HEK293 (cell line): ENCODE data around the gene CUL9.

Experiments
- BCL11B ChIP-seq: fragments of 450-650 bp; formaldehyde crosslinking; IDR thresholded peaks from 2 replicates; pipeline ENCODE4 v1.5.1; 2016; ENCODE audit warnings: low read depth, missing biosample characterization, missing genetic modification characterization
- IKZF3 ChIP-seq: fragments of 450-650 bp; IDR thresholded peaks from 2 replicates; pipeline ENCODE4 v1.5.0; 2018; ENCODE audit warnings: missing biosample characterization, mild to moderate bottlenecking, missing genetic modification characterization, moderate library complexity
- KLF10 ChIP-seq: fragments of 450-650 bp; IDR thresholded peaks from 2 replicates; pipeline ENCODE4 v1.5.1; 2018; ENCODE audit warnings: missing biosample characterization, mild to moderate bottlenecking, missing genetic modification characterization
- KLF9 ChIP-seq: fragments of 450-650 bp; formaldehyde crosslinking; IDR thresholded peaks from 2 replicates; pipeline ENCODE4 v1.5.1; 2016; ENCODE audit warnings: missing biosample characterization, missing genetic modification characterization, low read depth
- PBX3 ChIP-seq: sonication (generic); formaldehyde crosslinking; IDR thresholded peaks from 2 replicates; pipeline ENCODE4 v1.8.1; 2022; ENCODE audit warnings: mild to moderate bottlenecking, moderate library complexity, missing genetic modification reagents
- SETDB1 ChIP-seq: IDR thresholded peaks from one replicate; pipeline ENCODE4 v1.6.1; 2017; ENCODE audit warnings: mild to moderate bottlenecking, low read length, moderate library complexity, mixed read lengths; ENCODE audit not compliant: insufficient read length
- ZBTB17 ChIP-seq: fragments of 450-650 bp; formaldehyde crosslinking; IDR thresholded peaks from 2 replicates; pipeline ENCODE4 v1.5.1; 2016; ENCODE audit warnings: missing biosample characterization, missing genetic modification characterization
- ZBTB20 ChIP-seq: fragments of 450-650 bp; formaldehyde crosslinking; IDR thresholded peaks from 2 replicates; pipeline ENCODE4 v1.5.1; 2016; ENCODE audit warnings: missing biosample characterization, missing genetic modification characterization
- ZBTB49 ChIP-seq: fragments of 450-650 bp; formaldehyde crosslinking; IDR thresholded peaks from 2 replicates; pipeline ENCODE4 v1.5.1; 2016; ENCODE audit warnings: missing biosample characterization, missing genetic modification characterization, low read depth
- ZEB2 ChIP-seq: fragments of 450-650 bp; formaldehyde crosslinking; IDR thresholded peaks from 2 replicates; pipeline ENCODE4 v1.5.1; 2016; ENCODE audit warnings: missing biosample characterization, missing genetic modification characterization
- ZNF155 ChIP-seq: fragments of 450-650 bp; formaldehyde crosslinking; IDR thresholded peaks from 2 replicates; pipeline ENCODE4 v1.5.1; 2016; ENCODE audit warnings: missing biosample characterization, missing genetic modification characterization
- ZNF157 ChIP-seq: fragments of 450-650 bp; formaldehyde crosslinking; IDR thresholded peaks from 2 replicates; pipeline ENCODE4 v1.5.1; 2016; ENCODE audit warnings: missing biosample characterization, missing genetic modification characterization
- ZNF175 ChIP-seq: fragments of 450-650 bp; formaldehyde crosslinking; IDR thresholded peaks from 2 replicates; pipeline ENCODE4 v1.5.1; 2016; ENCODE audit warnings: missing biosample characterization, missing genetic modification characterization
- ZNF184 ChIP-seq: fragments of 450-650 bp; IDR thresholded peaks from 2 replicates; pipeline ENCODE4 v1.5.1; 2018; ENCODE audit warnings: missing biosample characterization, mild to moderate bottlenecking, missing genetic modification characterization
- ZNF24 ChIP-seq: fragments of 450-650 bp; formaldehyde crosslinking; IDR thresholded peaks from 2 replicates; pipeline ENCODE4 v1.5.1; 2016; ENCODE audit warnings: missing biosample characterization, missing genetic modification characterization
- ZNF248 ChIP-seq: fragments of 450-650 bp; formaldehyde crosslinking; IDR thresholded peaks from 2 replicates; pipeline ENCODE4 v1.5.1; 2017; ENCODE audit warnings: missing biosample characterization, missing genetic modification characterization
- ZNF341 ChIP-seq: fragments of 450-650 bp; formaldehyde crosslinking; IDR thresholded peaks from 2 replicates; pipeline ENCODE4; 2016; ENCODE audit warnings: low read depth, missing biosample characterization, missing genetic modification characterization
- ZNF366 ChIP-seq: fragments of 450-650 bp; formaldehyde crosslinking; conservative IDR thresholded peaks from 2 replicates; pipeline ENCODE4 v1.5.1; 2016; ENCODE audit warnings: missing biosample characterization, missing genetic modification characterization
- ZNF580 ChIP-seq: fragments of 450-650 bp; formaldehyde crosslinking; IDR thresholded peaks from 2 replicates; pipeline ENCODE4 v1.5.1; 2016; ENCODE audit warnings: missing biosample characterization, missing genetic modification characterization
- ZNF707 ChIP-seq: fragments of 450-650 bp; formaldehyde crosslinking; IDR thresholded peaks from 2 replicates; pipeline ENCODE4 v1.5.1; 2016; ENCODE audit warnings: missing biosample characterization, missing genetic modification characterization
- ZNF792 ChIP-seq: fragments of 450-650 bp; formaldehyde crosslinking; IDR thresholded peaks from 2 replicates; pipeline ENCODE4 v1.5.1; 2016; ENCODE audit warnings: missing biosample characterization, missing genetic modification characterization
- ZSCAN16 ChIP-seq: fragments of 450-650 bp; formaldehyde crosslinking; IDR thresholded peaks from 2 replicates; pipeline ENCODE4 v1.5.1; 2016; ENCODE audit warnings: missing biosample characterization, missing genetic modification characterization
- ZSCAN30 ChIP-seq: fragments of 450-650 bp; IDR thresholded peaks from 2 replicates; pipeline ENCODE4 v1.5.1; 2018; ENCODE audit warnings: missing biosample characterization, mild to moderate bottlenecking, missing genetic modification characterization, moderate library complexity
- TF ChIP-seq, protein P1 (sequence below): fragments of 450-650 bp; formaldehyde crosslinking; IDR thresholded peaks from 2 replicates; pipeline ENCODE4 v1.5.1; 2016; ENCODE audit warnings: missing biosample characterization, missing genetic modification characterization
- TF ChIP-seq, protein P2 (sequence below): fragments of 450-650 bp; formaldehyde crosslinking; IDR thresholded peaks from 2 replicates; pipeline ENCODE4 v1.5.1; 2016; ENCODE audit warnings: missing biosample characterization, missing genetic modification characterization
- TF ChIP-seq, protein P3 (sequence below): fragments of 450-650 bp; formaldehyde crosslinking; IDR thresholded peaks from 2 replicates; pipeline ENCODE4 v1.5.1; 2016; ENCODE audit warnings: missing biosample characterization, missing genetic modification characterization
- TF ChIP-seq, protein P4 (sequence below): fragments of 450-650 bp; formaldehyde crosslinking; IDR thresholded peaks from 2 replicates; pipeline ENCODE4 v1.5.1; 2016; ENCODE audit warnings: missing biosample characterization, missing genetic modification characterization

The CUL9 gene

DNA sequence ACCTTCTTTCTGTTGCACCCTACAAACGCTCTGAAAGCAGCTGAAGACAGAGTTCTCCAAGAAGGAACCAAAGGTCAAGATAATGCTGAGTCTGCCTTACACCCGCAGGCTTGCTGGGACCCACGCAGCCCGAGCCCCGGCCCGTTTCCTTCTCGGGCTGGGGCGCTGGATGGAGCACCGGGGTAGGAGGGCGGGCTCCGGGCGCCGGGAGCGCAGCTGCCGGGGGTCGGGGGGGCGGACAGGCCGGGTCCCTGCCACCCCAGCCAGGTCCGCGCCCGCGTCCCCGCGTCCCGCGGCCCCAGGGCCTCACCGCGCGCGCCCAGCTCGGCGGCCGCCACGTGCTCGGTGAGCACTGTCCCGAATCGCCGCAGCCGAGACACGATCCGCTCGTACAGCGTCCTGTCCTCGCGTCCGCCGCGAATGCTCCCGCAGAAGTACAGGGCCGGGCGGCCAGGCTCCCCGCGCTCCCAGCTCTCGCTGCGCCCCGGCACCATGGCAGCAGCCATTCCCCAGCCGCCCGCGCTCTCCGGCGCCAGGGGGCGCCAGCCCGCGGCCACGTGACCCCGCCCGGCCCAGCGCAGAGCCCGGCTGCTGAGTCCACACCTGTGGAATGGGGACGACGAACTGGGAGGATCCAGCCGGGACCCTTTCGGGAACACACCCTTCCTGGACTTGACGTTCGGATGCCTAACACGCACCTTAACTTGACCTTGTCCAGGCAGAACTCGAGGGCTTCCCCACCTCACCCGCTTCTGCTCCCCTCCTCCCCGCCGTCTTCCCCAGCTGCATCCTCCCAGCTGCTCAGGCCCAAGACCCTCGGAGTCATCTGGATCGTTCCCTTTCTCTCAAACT lies 47.2 kb downstream of the CUL9 start, which contains the start of gene DNPH1 (continued):
- TF ChIP-seq, protein P1, sequence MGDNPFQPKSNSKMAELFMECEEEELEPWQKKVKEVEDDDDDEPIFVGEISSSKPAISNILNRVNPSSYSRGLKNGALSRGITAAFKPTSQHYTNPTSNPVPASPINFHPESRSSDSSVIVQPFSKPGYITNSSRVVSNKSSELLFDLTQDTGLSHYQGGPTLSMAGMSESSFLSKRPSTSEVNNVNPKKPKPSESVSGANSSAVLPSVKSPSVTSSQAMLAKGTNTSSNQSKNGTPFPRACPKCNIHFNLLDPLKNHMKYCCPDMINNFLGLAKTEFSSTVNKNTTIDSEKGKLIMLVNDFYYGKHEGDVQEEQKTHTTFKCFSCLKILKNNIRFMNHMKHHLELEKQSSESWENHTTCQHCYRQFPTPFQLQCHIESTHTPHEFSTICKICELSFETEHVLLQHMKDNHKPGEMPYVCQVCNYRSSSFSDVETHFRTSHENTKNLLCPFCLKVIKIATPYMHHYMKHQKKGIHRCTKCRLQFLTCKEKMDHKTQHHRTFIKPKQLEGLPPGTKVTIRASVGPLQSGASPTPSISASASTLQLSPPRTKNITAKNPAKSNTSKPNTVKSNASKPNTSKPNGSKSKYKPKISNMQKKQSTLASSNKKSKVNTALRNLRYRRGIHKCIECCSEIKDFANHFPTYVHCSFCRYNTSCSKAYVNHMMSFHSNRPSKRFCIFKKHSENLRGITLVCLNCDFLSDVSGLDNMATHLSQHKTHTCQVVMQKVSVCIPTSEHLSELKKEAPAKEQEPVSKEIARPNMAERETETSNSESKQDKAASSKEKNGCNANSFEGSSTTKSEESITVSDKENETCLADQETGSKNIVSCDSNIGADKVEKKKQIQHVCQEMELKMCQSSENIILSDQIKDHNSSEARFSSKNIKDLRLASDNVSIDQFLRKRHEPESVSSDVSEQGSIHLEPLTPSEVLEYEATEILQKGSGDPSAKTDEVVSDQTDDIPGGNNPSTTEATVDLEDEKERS: no peak
- peak; percentile 66 for TF ChIP-seq ZEB2 (tag by site-specific recombination)
- no peak for TF ChIP-seq ZNF157 (tag by site-specific recombination)
- TF ChIP-seq BCL11B: peak; percentile 58; the same call in 1 of the 2 replicates
- no peak for TF ChIP-seq ZBTB49 (tag by site-specific recombination)
- TF ChIP-seq ZNF707 (tag by site-specific recombination): no peak
- no peak for TF ChIP-seq ZNF580 (tag by site-specific recombination)
- TF ChIP-seq ZNF248 (tag by site-specific recombination): no peak
- no peak for TF ChIP-seq ZSCAN16 (tag by site-specific recombination)
- no peak for TF ChIP-seq ZNF175 (tag by site-specific recombination)
- peak; percentile 98 for TF ChIP-seq ZSCAN30
- TF ChIP-seq, protein P2, sequence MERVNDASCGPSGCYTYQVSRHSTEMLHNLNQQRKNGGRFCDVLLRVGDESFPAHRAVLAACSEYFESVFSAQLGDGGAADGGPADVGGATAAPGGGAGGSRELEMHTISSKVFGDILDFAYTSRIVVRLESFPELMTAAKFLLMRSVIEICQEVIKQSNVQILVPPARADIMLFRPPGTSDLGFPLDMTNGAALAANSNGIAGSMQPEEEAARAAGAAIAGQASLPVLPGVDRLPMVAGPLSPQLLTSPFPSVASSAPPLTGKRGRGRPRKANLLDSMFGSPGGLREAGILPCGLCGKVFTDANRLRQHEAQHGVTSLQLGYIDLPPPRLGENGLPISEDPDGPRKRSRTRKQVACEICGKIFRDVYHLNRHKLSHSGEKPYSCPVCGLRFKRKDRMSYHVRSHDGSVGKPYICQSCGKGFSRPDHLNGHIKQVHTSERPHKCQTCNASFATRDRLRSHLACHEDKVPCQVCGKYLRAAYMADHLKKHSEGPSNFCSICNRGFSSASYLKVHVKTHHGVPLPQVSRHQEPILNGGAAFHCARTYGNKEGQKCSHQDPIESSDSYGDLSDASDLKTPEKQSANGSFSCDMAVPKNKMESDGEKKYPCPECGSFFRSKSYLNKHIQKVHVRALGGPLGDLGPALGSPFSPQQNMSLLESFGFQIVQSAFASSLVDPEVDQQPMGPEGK: no peak; the same call in 1 of the 2 replicates
- peak; percentile 66; the same call in 1 of the 2 replicates for TF ChIP-seq KLF10
- TF ChIP-seq, protein P3, sequence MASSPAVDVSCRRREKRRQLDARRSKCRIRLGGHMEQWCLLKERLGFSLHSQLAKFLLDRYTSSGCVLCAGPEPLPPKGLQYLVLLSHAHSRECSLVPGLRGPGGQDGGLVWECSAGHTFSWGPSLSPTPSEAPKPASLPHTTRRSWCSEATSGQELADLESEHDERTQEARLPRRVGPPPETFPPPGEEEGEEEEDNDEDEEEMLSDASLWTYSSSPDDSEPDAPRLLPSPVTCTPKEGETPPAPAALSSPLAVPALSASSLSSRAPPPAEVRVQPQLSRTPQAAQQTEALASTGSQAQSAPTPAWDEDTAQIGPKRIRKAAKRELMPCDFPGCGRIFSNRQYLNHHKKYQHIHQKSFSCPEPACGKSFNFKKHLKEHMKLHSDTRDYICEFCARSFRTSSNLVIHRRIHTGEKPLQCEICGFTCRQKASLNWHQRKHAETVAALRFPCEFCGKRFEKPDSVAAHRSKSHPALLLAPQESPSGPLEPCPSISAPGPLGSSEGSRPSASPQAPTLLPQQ (tag by site-specific recombination): peak; percentile 49; the same call in 1 of the 2 replicates
- TF ChIP-seq, protein P4, sequence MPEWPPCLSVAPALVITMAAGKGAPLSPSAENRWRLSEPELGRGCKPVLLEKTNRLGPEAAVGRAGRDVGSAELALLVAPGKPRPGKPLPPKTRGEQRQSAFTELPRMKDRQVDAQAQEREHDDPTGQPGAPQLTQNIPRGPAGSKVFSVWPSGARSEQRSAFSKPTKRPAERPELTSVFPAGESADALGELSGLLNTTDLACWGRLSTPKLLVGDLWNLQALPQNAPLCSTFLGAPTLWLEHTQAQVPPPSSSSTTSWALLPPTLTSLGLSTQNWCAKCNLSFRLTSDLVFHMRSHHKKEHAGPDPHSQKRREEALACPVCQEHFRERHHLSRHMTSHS (tag by site-specific recombination): no peak
- TF ChIP-seq ZNF24 (tag by site-specific recombination): no peak
- peak; percentile 66; the same call in 1 of the 2 replicates for TF ChIP-seq PBX3 (CRISPR knock-in tag)
- TF ChIP-seq ZNF184 (tag by site-specific recombination): peak; percentile 67; the same call in 1 of the 2 replicates
- TF ChIP-seq ZNF341 (tag by site-specific recombination): no peak
- TF ChIP-seq ZNF366 (tag by site-specific recombination): no peak
- TF ChIP-seq IKZF3 (tag by site-specific recombination): peak; percentile 92
- no peak for TF ChIP-seq ZNF155 (tag by site-specific recombination)
- TF ChIP-seq ZBTB17 (tag by site-specific recombination): peak; percentile 46
- TF ChIP-seq ZNF792 (tag by site-specific recombination): no peak
- TF ChIP-seq KLF9 (tag by site-specific recombination): peak; percentile 38
- peak; percentile 49; the same call in 1 of the 2 replicates for TF ChIP-seq ZBTB20 (tag by site-specific recombination)
- TF ChIP-seq SETDB1: no peak
